Measurements from ENCODE around the gene TBCD.

DNA sequence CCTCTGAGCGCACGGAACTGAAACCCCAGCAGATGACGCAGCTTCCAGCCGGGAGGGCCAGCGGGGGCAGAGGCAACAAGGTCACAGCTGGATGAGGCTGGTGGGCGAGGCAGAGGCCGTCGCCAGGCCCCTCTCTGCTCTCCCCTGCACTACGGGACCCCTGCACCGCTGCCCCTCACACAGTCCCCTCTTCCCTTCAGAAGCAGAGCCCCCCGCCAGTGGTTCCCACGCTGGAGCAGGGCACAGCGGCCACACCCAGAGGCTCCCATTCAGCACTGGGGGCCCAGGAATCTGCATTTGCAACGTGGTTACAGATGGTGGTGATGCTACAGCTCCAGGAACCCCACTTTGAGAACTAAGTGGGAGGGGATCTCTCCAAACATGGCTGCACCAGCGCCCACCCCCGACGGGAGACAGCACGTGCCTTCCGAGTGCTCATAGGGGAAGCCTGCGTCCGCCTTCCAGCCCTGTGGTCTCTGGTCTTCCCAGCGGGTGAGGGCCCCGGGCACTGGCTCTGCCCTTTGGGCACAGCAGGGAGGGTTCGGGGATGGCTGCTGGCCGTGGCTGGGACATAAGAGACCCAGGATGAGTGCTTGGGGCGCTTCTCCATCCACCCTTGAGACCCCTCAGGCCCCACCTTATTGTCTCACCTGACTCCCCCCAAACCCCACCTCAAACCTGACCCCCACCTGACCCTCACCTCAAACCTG lies 48.7 kb upstream of the TBCD start:
- TF ChIP-seq, protein P1, sequence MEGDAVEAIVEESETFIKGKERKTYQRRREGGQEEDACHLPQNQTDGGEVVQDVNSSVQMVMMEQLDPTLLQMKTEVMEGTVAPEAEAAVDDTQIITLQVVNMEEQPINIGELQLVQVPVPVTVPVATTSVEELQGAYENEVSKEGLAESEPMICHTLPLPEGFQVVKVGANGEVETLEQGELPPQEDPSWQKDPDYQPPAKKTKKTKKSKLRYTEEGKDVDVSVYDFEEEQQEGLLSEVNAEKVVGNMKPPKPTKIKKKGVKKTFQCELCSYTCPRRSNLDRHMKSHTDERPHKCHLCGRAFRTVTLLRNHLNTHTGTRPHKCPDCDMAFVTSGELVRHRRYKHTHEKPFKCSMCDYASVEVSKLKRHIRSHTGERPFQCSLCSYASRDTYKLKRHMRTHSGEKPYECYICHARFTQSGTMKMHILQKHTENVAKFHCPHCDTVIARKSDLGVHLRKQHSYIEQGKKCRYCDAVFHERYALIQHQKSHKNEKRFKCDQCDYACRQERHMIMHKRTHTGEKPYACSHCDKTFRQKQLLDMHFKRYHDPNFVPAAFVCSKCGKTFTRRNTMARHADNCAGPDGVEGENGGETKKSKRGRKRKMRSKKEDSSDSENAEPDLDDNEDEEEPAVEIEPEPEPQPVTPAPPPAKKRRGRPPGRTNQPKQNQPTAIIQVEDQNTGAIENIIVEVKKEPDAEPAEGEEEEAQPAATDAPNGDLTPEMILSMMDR (conservative IDR thresholded peaks at IDR 0.05 in 1 of 2, IDR thresholded peaks at IDR 0.05 in 1 of 2; ENCODE audit: extremely low read depth in 1 of 2, insufficient read depth in 1 of 2, low read depth in 1 of 2, low read length in 2 of 2): no peak
- no peak for TF ChIP-seq EZH2 (IDR thresholded peaks at IDR 0.05; ENCODE audit: borderline replicate concordance, low read length)

All from mammary epithelial cell (primary cell).